Fibroblast of skin of abdomen (primary cell): ENCODE data around the gene CDKN1B.

Experiments
- DNase-seq: peaks from one replicate; pipeline ENCODE4 v3.0.0-alpha.2; 2013

The CDKN1B gene

DNA sequence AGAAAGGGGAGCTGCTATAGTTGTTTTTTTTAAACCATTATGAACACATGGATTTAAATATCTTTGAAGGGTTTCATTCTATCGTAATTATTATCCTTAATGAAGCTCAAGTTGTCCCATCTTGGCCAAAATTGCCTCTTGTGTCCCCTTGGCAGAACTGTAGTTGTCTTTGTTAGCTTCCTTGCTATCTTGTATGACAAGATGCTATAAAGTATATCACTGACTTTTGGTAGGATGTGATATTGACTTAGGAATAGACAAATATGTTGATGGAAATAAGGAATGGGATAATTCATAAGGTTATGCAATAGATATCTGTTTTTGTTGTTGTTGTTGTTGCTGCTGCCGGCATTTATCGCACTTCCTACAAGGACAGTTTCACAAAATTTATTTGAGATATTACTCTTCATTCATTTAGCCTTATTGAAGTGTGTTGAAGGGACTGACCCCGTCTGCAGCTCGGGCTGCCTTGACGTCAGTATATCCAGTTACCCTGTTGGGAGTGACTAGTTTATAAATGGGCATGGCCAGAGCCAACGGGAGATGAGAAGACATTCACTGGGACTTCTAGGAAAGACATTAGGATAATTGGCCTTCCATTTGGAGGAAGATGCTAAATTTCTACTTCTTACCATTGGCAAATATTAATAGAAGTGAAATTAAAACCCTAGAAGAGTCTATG is 42.2 kb downstream of the CDKN1B start:
- DNase-seq: no peak

DNA sequence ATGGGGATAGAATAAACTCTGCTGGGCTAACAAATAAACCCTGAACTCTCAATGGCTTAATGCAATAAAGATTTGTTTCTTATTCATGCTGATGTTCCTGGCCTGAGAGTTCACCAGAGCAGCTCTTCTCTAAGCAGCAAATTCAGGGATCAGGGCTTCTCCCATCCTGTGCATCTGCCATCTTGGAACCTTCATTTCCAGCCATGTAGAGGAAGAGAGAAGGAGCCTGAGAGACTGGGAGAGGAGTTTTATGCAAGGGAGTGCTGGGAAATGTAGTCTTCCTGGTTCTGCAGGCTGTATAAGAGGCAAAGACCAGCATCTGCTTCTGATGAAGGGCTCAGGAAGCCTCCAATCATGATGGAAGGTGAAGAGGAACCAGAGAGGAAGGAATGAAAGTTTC is 47.7 kb downstream of the CDKN1B start:
- DNase-seq: no peak

DNA sequence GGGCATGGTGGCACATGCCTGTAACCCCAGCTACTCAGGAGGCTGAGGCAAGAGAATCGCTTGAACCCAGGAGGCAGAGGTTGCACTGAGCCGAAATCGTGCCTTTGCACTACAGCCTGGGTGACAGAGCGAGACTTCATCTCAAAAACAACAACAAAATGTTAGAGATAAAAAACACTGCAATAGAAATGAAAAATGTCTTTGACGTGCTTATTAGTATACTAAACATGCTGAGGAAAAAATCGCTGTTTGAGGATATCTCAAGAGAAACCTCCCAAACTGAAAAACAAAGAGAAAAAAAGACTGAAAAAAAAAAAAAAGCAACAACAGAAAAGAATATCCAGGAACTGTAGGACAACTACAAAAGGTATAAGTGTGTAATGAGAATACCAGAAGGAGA is 53.1 kb downstream of the CDKN1B start:
- DNase-seq: no peak
